ENCODE measurements around the gene DDHD1.

DDHD1 gene

DNA sequence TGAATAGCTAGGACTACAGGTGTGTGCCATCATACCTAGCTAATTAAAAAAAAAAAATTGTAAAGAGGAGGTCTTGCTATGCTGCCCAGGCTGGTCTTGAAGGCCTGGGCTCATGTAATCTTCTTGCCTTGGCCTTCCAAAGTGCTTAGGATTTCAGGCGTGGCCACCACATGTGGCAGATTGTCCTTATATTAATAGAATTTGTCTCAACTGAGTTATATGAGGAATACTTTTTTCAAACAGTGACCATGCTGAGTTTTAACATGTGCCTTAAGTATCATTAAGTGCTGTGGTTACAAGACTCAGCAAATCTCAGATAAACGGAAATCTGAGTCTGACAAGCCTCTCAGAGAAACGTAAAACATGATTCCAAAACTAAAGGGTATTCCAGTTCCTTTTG lies 119.1 kb downstream of the DDHD1 start:
- DNase-seq (ENCODE audit: low read depth) = no peak

DNA sequence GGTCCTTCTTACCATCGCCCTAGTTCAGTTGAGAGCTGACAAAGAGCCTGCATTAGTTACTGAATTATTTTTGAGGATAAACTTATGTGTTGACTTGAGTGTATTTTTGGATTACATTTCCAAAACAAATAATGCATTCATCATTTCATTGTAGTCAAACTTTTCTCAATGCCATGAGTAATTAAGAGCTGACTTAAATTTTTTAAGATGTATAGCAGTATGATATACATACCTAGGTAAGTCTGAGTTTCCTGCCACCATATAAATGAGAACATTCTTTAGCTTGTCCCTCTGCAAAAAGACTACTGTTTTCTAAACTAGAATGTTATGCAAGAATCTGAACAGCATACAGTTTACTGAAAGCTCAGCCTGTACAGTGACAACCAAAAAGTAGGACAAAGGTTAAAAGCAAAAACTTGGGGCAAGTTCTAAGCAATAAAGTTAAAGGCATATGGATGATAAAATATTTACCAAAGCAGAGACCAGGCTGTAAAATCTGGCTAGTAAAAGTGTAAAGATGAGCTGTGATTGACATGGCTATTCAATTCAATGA lies 120.2 kb downstream of the DDHD1 start:
- no peak for DNase-seq (ENCODE audit: low read depth)

DNA sequence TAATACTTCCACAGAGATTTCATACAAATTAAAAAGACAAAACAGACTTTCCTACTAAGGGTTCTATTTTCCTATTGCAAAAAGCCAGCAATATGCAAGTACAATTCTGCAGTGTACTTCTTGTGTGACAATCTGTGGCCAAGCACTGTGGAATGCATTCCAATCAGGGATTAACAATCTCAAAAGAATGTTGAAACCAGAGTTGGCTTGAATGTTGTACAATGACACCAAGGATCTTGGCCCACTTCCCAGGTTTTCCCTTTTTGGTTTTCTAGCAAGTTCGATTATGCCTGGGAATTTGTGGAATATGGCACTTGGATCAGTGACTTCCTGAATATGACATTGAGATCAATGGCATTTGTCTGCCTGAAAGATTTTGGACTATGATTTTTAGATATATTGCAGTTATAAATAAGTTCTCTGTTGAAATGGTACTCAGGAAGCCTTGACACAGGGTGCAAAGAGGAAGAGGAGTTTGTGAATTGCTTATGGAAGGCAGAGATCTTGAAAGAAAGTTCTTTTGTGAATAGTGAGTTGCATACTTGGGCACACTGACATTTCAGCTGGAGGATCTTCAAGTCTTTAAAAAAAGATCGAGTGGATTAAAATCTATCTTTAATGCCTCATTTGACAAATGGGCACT lies 120.8 kb downstream of the DDHD1 start:
- no peak for DNase-seq (ENCODE audit: low read depth)

DNA sequence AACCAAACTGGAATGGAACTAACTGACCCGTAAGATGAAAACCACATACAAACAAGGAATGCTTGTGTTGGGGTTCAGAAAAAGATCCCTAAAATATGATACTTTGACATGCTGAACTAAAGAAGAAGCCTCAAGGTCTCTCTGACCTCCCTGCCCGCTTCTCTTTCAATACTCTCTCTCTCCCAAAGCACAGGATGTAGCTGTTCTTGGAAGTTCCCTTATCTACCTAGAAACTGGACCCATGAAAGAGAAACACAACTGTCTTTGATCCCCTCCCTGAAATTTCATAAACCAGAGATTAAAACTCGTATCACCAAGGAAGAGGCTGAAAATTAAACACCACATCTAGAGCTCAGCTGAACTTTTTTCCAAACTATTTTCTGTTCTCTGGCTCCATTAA lies 125.6 kb downstream of the DDHD1 start:
- DNase-seq (ENCODE audit: low read depth) = no peak

DNA sequence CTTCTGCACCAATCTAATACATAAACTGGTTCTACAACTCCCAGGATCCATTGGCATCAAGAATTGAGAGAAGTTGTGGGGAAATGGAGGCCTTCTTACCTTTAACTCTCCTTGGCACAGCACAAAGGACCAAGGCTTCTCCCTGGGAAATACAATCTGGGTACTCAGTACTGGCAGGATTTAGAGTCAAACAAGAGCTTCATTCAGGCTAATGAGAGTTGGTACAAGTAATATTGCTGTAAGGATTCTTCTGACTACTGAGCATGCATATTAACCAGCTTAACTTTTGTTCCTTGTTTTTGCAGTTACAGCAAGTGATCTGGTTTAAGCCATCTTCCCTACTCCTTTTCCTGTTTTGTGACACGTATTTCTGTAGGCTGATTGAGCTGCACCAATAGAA lies 126.1 kb downstream of the DDHD1 start:
- DNase-seq (ENCODE audit: low read depth) = no peak

DNA sequence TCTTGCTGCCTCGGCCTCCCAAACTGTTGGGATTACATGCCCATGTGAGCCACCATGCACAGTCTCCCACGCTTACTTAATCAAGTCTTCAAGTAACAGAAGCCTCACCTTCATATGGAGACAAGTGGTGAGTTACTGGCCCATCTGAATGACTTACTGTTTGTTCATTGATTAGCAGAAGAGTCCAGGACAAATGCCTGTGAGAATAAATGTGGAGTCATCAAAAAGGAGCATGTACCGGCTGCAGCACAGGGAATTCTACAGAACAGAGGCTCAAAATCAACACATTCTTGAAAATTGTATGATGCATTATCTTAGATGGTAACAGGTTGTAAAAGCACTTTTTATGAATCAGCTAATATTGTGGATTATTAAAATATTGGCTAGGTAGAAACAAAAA lies 129.8 kb downstream of the DDHD1 start:
- DNase-seq (ENCODE audit: low read depth) = no peak

DNA sequence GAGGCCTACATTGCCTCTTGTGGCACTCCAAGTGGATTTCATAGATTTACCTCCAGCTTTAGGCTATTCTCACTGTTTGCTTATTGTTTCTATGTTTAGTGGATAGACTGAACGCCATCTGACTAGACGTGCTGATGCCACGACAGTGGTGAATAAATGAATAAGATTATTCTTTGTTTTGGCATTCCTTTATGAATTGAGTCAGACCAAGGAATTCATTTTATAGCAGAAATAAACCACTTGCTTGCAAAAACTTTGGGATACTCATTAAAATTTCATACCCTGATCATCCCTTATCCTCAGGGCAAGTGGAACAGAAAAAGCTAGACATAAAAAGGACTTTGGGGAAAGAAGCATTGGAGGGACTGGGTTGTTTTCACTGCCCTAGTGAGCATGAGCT lies 130.5 kb downstream of the DDHD1 start:
- no peak for DNase-seq (ENCODE audit: low read depth)

DNA sequence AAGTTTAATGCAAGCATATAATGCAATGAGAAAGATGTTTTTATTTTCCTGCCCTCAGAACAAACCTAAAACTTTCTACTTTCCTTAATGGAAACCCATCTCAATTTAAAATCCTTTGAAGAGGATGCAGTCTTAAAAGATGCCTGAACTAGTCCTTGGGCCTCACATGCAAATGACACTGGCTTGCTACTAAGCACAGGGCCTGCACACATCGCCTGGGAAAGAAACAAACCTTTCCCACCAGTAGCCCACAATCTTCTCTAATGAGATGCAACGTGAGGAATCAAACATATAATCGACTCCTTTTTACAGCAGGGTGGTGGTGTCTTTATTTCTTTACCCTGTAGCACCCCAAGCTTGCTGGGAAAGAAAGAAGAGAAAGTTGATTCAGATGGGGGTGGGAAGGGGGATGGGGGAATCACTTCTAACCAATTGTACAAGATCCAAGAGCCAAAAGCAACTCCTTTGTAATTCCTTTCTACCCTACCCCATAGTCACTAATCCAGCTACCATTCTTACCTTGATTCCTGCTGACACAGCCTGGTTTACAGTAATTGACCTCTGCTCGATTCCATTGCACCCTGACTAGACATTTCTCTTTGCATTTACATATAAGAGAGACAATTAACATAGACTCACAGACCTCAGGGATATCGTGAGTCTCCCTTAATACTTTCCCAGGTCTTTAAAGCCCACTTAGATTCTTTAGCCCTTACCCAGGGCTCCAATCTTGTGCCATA lies 132.8 kb downstream of the DDHD1 start:
- no peak for DNase-seq (ENCODE audit: low read depth)

DNA sequence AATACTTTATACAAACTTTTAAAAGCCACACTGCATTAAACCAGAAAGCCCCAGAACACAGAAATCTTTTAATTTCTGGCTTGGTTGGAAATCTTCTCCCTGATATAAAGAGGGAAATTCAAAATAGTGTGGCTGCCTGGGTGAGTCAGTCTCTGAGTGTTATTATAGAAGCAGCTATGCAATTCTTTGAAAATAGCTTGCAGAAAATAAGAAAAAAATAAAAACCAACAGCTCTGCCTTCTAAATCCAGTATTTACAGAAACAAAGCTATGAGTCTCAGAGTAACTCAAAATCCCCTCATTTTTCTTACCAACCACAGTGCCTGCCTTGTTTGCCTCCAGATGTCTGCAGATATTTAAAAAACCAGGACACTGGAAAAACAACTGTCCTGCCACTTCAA lies 133.7 kb downstream of the DDHD1 start:
- no peak for DNase-seq (ENCODE audit: low read depth)

DNA sequence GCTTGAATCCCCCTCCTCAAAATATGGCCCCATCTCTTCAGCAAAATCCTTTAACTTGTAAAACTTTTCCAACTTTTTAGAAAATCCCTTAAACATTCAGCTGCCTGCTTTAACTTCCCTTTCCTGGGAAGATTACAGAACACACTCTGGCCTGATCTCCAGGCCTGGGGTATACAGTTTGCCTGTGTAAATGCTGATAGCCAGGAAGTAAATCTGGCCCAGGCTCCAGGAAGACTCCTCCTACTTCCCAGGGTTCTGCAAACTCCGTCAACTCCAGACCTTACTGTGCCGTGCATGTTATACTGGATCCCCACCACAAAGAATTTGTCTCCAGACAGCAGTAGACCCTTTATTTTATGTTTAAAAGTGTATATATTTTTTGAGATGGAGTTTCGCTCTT lies 135.3 kb downstream of the DDHD1 start:
- no peak for DNase-seq (ENCODE audit: low read depth)

DNA sequence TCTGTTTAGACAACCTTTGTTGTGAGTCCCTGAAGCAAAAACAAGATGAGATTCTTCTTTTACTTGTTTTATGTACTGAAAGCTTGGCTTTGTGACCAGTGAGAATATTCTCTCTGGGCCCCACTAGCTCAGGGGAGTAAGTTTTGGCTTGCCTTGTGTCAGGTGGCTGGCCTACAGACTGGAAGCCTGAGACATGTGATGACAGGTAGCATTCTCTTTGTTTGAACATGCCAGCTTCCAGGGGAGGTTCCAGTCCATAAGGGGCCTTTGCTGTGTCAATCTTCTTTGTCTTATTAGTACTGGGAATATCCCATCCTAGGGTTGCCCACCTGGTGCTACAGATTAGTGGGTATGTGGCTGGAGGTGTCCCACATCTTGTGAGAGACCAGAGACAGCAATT lies 136.2 kb downstream of the DDHD1 start:
- no peak for DNase-seq (ENCODE audit: low read depth)

DNA sequence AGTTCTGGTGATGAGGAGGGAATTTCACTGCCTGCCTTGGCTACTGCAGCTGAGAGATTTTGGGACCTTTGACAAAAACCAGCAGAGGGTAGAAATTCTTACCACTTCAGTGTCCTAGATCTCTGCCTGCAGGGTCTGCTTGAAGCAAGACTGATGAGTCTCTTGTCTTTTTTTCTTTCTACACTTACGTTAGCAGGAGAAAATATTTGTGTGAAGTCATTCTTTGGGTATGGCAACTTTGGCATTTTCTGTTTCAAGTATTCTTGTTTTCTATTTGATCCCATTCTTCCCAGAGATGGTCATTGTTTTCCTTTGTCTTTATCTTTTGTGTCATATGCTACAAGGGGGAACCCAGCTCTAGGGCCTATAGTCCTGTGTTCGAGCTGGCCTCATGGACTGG lies 136.6 kb downstream of the DDHD1 start:
- no peak for DNase-seq (ENCODE audit: low read depth)

DNA sequence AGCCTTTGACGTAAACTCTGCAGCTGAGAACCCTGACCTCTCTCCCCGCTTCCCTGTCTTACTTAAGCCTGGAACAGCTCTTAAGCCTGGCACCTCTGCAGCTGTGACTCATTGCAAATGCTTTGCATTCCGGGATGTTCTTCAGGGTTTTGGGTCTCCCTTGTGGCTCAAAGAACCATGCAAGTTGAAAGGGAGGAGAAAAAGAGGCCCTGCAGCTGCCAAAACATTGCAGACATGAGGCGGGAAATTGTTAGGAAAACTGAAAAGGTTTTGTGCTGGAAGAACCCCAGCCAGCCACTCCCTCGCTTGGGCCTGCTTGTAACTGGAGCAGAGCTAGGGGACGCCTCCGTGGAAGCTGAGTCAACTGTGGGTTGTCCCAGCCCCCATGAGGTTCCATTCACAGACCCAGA lies 142.1 kb downstream of the DDHD1 start:
- no peak for DNase-seq (ENCODE audit: low read depth)

DNA sequence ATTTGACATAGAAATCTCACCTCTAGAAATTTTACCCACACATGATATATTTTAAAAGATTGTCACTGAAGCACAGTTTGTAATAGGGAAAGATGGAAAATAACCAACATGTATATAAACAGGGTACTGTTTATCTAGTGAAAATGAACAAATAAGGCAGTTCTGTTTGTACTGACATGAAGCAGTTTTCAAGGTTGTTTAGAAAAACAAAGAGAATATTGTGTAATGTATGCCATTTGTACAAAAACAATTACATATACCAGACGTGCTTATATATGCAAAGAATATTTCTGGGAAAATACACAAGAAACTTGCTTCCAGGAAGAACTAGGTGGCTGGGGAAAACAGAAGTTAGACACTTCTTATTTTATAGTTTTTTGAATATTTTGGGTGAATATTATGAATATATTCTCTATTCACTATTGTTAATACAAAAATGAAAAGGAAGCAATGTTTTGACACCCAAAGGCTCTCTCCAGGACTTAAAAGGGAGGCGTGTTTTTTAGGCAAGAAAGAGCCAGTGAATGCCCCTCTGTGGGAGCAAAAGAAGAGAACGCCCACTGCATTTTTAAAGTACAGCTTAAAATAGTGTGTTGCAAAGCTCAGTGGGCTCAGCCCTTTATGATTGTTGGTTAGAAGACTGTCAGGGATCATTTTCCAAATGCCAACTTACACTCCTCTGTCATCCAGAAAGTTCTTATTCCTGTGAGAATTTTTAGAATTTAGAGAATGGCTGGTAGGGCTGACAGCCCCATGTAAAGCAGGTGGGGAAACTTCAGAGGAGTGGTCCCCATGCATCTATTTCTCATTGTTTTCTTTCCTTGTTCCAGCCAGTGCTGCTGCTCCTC lies 142.7 kb downstream of the DDHD1 start:
- no peak for DNase-seq (ENCODE audit: low read depth)

DNA sequence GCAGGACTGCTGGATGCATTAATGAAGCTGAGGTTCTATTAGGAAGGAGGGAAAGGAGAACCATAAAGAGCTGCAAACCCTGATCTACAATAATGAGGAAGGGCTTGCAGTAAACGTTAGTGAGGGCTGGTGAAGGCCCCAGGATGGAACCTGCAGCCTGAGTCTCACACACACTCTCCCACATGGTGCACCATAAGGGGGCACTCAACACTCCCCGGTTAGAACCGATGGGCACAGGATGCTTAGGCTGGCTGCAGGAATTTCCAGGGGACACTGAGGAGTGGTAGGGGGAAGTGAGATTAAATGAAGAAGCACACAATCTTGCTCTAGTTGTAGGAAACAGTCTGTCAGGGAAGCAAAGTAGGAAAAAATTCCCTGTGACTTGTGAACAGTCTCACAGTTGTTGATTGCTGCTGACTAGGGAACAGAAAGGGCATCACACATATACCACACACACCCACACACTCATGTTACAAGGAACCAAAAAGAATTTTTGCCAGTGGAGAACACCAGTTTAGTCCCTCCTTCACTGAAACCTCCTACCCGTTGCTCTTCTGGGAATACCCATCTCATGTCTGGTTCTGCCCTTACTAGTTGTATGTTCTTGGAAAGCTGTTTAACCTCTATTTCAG lies 146.1 kb downstream of the DDHD1 start:
- DNase-seq (ENCODE audit: low read depth) = no peak

DNA sequence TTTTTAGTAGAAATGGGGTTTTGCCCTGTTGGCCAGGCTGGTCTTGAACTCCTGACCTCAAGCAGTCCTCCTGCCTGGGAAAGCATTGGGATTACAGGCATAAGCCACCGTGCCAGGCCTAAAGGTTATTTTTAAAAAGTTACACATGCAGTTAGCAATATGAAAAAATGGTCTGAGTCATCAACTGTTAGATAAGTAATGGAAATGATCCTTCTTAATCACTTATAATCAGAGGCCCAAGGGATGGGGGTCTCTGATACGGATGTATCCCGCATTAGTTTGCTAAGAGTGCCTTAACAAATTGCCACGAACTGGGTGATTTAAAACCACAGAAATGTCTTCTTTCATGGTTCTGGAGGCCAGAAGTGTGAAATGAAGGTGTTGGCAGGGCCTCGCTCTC lies 148.1 kb downstream of the DDHD1 start:
- no peak for DNase-seq (ENCODE audit: low read depth)

DNA sequence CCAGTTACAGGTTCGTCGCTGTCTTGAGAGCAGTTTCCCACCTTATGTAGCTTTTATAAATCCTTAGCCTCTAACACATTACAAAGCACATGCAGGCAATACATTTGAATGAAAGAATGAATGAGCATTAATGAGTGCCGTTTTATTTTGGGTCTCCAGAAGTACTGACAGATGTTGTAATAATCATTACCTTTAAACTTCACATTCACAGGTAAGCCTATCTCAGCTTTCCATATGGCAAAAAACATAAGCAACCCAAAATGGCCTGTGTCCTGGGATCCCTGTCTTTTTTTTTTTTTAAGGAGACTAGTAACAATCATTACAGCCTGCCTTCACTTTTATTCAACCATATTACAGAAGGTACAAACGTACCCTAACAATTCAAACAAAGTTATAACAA lies 149.3 kb downstream of the DDHD1 start:
- DNase-seq (ENCODE audit: low read depth) = no peak

DNA sequence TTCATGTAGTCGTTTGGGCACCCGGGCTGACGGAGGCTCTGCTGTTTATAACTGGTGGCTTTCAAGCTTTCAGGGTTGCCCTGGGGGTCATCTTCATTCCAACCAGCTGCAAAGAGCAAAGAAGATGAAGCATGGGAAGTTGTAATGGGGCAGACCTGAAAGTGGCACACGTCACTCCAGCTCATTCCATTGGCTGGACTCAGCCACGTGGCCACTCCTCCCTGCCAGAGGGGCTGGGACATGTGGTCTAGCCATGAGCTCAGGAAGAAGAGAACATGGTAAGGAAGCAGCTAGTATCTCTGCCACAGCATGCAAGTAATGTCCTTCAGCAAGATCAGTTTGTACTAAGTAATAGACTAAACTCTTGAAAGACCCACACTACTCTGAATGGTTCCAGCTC lies 150.5 kb downstream of the DDHD1 start:
- no peak for DNase-seq (ENCODE audit: low read depth)

DNA sequence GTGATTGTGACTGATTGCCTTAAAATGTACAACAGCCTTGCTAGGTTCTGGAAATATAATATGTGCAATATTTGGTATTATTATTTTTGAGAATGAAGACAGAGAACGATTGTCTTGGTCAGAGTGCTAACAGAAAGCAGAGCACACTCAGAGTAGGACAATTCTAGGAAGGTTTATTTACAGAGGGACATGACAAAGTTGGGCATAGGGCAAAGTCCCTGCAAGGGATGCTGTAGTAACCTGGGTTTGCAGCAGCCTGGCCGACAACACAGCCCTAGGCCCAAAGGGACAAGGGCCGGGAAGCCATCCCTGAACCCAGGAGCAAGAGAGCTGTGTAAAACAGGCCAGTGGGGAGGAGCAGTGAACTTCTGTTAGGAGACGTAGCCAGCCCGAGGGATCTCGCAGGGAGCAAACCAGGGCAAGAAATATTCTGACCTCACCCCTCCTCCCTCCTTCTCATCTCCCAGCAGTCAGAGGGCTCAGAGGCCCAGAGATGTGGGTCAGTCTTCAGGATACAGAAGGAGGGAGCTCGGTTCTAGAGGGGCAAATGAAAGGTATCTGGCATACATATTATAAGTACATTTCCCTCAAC lies 151.2 kb downstream of the DDHD1 start:
- DNase-seq (ENCODE audit: low read depth) = no peak

DNA sequence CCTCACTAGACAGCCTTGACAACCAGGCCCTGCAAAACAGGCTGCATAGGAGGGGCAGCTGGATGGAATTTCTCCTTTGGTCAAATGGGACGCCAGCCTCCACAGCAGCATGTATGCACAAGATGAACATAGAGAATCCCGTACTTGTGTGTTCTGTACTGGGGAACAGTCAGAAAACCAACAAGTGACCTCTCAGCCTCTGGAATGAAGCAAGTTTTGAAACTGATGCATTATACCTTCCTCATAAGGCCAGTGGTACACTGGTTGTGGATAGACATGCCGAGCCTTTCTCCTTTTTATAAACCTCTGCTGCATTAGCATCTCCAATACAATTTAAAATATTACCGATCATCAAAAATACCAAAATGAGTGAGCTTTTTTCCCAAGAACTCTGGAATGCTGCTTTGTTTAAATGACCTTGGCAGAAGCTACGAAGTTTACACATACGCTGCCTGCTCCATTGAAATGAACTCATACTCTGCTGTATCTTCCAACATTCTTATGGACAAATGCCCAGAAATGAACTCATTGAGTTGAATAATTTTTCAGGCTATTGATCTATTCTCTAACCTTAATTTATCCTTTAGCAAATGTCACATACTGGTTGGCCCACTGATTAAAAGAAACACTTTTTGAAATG lies 154.6 kb downstream of the DDHD1 start:
- DNase-seq (ENCODE audit: low read depth) = no peak

DNA sequence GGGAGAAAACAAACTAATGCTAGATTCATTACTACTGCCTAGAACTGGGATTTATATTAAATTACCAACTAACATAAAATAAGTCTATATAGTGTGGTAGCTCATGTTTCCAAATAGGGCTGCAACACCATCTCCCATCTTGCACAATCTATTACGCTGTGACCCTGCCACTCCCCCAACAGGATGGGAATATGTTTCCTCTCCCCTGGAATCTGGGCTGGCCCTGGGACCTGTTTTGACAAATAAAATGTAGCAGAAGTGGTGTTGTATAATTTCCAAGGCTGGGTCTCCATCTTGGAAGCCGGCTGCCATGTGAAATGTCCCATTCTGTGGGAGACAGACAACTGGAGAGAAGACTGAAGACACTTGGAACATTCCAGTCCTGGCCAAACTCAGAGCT lies 156.6 kb downstream of the DDHD1 start:
- DNase-seq (ENCODE audit: low read depth) = no peak

Data from T follicular helper cell (primary cell).